HCT116 (cell line): ENCODE results near the gene IDI1.

ENCODE experiments used
- CEBPB ChIP-seq: IDR thresholded peaks from 2 replicates; pipeline ENCODE4 v1.6.1; 2012; ENCODE audit warnings: low read depth
- EGR1 ChIP-seq: IDR thresholded peaks from 2 replicates; pipeline ENCODE4 v1.6.1; 2012; ENCODE audit warnings: low read depth
- EZH2 ChIP-seq: fragments of 200-600 bp; sonication (generic); IDR thresholded peaks from 2 replicates; pipeline ENCODE4 v1.6.1; 2017; ENCODE audit warnings: antibody characterized with exemption, mixed run types
- EZH2phosphoT487 ChIP-seq: fragments of 200-600 bp; IDR thresholded peaks from 2 replicates; pipeline ENCODE4 v1.6.1; 2018; ENCODE audit warnings: antibody characterized with exemption, borderline replicate concordance
- POLR2A ChIP-seq: IDR thresholded peaks from 2 replicates; pipeline ENCODE4 v1.7.0; 2011; ENCODE audit warnings: borderline replicate concordance; ENCODE audit not compliant: insufficient read depth, insufficient read length; ENCODE audit errors: extremely low read depth
- POLR2AphosphoS5 ChIP-seq: IDR thresholded peaks from 2 replicates; pipeline ENCODE4 v1.6.1; 2011; ENCODE audit warnings: mild to moderate bottlenecking, low read depth, low read length, moderate library complexity
- REST ChIP-seq: IDR thresholded peaks from 2 replicates; pipeline ENCODE4 v1.6.1; 2012; ENCODE audit warnings: low read depth
- SP1 ChIP-seq: IDR thresholded peaks from 2 replicates; pipeline ENCODE4 v1.6.1; 2012; ENCODE audit warnings: low read depth
- YY1 ChIP-seq: IDR thresholded peaks from 2 replicates; pipeline ENCODE4 v1.6.1; 2011; ENCODE audit warnings: low read length, low read depth, moderate library complexity, mild to moderate bottlenecking; ENCODE audit not compliant: insufficient replicate concordance; ENCODE audit errors: extremely low read depth
- ZBTB33 ChIP-seq: IDR thresholded peaks from 2 replicates; pipeline ENCODE4 v1.6.1; 2011; ENCODE audit warnings: mild to moderate bottlenecking, low read length, moderate library complexity; ENCODE audit not compliant: insufficient replicate concordance; ENCODE audit errors: extremely low read depth
- ZNF274 ChIP-seq: fragments of 200-500 bp; sonication (Bioruptor generic); IDR thresholded peaks from 2 replicates; pipeline ENCODE4 v1.6.1; 2014; ENCODE audit warnings: mild to moderate bottlenecking, low read depth, low read length, inconsistent platforms
- TF ChIP-seq, protein P1 (sequence below), 3 experiments: fragments of 200-600 bp in 1 of 3; sonication (generic) in 1 of 3; IDR thresholded peaks in 2 of 3; conservative IDR thresholded peaks in 1 of 3; 2 replicates each; pipeline ENCODE4 v1.5.1; 2012 to 2017; ENCODE audit warnings: low read depth in 2 of 3, low read length in 2 of 3, antibody characterized with exemption in 1 of 3, borderline replicate concordance in 1 of 3, control low read depth in 1 of 3, mild to moderate bottlenecking in 1 of 3, mixed read lengths in 1 of 3, mixed run types in 1 of 3, moderate library complexity in 1 of 3; ENCODE audit not compliant: insufficient read depth in 1 of 3
- TF ChIP-seq, protein P2 (sequence below): IDR thresholded peaks from 2 replicates; pipeline ENCODE4 v1.6.1; 2012

DNA sequence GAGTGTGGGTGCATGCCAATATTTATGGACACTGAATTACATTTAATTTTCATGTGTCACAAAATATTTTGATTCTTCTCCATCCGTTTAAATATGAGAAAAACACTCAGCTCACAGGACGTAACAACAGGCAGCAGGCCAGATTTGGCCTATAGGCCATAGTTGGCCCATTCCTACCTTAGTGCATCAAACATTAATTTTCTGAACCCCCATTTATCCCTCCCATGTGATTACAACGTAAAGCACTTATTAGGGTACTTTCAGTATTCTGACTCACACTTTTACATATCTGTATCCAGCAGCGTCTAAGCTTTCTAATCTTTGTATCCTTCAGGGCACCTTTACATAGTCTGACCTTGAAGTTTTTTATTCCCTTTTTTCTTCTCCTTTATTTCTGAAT, 4.0 kb downstream of the IDI1 start:
- TF ChIP-seq, protein P1, sequence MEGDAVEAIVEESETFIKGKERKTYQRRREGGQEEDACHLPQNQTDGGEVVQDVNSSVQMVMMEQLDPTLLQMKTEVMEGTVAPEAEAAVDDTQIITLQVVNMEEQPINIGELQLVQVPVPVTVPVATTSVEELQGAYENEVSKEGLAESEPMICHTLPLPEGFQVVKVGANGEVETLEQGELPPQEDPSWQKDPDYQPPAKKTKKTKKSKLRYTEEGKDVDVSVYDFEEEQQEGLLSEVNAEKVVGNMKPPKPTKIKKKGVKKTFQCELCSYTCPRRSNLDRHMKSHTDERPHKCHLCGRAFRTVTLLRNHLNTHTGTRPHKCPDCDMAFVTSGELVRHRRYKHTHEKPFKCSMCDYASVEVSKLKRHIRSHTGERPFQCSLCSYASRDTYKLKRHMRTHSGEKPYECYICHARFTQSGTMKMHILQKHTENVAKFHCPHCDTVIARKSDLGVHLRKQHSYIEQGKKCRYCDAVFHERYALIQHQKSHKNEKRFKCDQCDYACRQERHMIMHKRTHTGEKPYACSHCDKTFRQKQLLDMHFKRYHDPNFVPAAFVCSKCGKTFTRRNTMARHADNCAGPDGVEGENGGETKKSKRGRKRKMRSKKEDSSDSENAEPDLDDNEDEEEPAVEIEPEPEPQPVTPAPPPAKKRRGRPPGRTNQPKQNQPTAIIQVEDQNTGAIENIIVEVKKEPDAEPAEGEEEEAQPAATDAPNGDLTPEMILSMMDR (IDR thresholded peaks at IDR 0.05 in 2 of 3, conservative IDR thresholded peaks at IDR 0.05 in 1 of 3; ENCODE audit: borderline replicate concordance in 1 of 3, insufficient read depth in 1 of 3, low read depth in 2 of 3, low read length in 2 of 3) = no peak
- TF ChIP-seq SP1 (no peak), EGR1 (no peak), POLR2A (no peak), EZH2 (no peak), ZBTB33 (no peak), POLR2AphosphoS5 (no peak), REST (no peak), ZNF274 (no peak), YY1 (no peak), CEBPB (no peak), EZH2phosphoT487 (no peak)
- TF ChIP-seq, protein P2, sequence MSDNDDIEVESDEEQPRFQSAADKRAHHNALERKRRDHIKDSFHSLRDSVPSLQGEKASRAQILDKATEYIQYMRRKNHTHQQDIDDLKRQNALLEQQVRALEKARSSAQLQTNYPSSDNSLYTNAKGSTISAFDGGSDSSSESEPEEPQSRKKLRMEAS = no peak
